Upper lobe of right lung (tissue), 1 donor: Measurements from ENCODE around the gene DGLUCY. TPM values are rescaled to one million over a fixed set of nuclear protein-coding genes. Genes with fewer than 3 reads are reported as not detected.

Source experiments
- ATAC-seq: fragments of 200-7000 bp; cut with Tn5 transposase; one replicate; pipeline ENCODE4 v1.9.1; 2020; ENCODE audit warnings: mild to moderate bottlenecking, moderate library complexity
- DNase-seq: peaks from one replicate; pipeline ENCODE4 v3.0.0-alpha.2; 2020
- H3K27ac ChIP-seq: fragments of 200-600 bp; one replicate; pipeline ENCODE4 v1.8.0; 2022
- H3K27me3 ChIP-seq: fragments of 200-600 bp; one replicate; pipeline ENCODE4 v1.8.0; 2022; ENCODE audit warnings: mild to moderate bottlenecking
- H3K36me3 ChIP-seq: fragments of 200-600 bp; one replicate; pipeline ENCODE4 v1.8.0; 2022
- H3K4me1 ChIP-seq: fragments of 200-600 bp; one replicate; pipeline ENCODE4 v1.8.0; 2022
- H3K4me3 ChIP-seq: fragments of 200-600 bp; one replicate; pipeline ENCODE4 v1.8.0; 2022; ENCODE audit warnings: mild to moderate bottlenecking
- H3K9me3 ChIP-seq: fragments of 200-600 bp; one replicate; pipeline ENCODE4 v1.8.0; 2022
- intact Hi-C: fragments of 100-400 bp; cut with DNase I; formaldehyde crosslinking; loops from one replicate; pipeline ENCODE4 v1.11.0; 2022
- total RNA-seq: library from RNA; stranded (reverse); fragmentation: NEBNext Ultra II Directional; extraction: Animal tissue kit (Norgen Biotek cat#: 25700); gene quantifications from one replicate; pipeline ENCODE4 v1.2.1, GENCODE V29; 2021
- TF ChIP-seq, protein P1 (sequence below): fragments of 200-600 bp; IDR thresholded peaks from one replicate; pipeline ENCODE4 v1.8.0; 2022; ENCODE audit warnings: antibody characterized with exemption
- donor health status: DM: no; HTN: yes; CAD: no; lungs with severe emphysema.

DGLUCY gene
- total RNA-seq, 1 donor from 2014 or later, result 77.6 TPM

DNA sequence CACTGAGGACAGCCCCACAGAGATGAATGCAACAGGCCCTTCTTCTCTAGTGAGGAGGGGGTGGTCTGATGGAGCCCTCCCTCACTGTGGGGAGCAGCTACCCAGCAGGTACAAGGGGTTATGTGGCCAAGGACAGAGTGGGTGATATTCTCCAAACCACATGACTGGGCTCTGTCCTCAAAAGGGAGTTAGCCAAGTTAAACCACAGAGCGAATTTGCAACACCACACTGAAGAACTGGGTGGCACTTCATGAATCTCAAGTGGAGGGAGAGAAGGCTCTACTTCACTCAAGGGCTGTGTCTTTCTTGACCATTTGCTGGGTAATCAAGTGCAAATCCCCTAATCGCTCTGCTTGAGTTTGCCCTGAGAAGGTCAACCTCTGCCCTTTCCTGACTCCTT lies 118.2 kb downstream of the DGLUCY start:
- DNase-seq (no peak), ATAC-seq (peak; percentile 64)
- H3K4me1 ChIP-seq, result peaks cover 30% of the 10 kb centered on the region
- peaks cover 3% of the 10 kb centered on the region for H3K36me3 ChIP-seq
- H3K9me3 ChIP-seq, result no peaks in the 10 kb centered on the region
- H3K27me3 ChIP-seq, result no peaks in the 10 kb centered on the region
- H3K27ac ChIP-seq, result peak overlapping the region; percentile 53
- H3K4me3 ChIP-seq, result no peak overlapping the region
- intact Hi-C loops, result no loop called here
- TF ChIP-seq, protein P1, sequence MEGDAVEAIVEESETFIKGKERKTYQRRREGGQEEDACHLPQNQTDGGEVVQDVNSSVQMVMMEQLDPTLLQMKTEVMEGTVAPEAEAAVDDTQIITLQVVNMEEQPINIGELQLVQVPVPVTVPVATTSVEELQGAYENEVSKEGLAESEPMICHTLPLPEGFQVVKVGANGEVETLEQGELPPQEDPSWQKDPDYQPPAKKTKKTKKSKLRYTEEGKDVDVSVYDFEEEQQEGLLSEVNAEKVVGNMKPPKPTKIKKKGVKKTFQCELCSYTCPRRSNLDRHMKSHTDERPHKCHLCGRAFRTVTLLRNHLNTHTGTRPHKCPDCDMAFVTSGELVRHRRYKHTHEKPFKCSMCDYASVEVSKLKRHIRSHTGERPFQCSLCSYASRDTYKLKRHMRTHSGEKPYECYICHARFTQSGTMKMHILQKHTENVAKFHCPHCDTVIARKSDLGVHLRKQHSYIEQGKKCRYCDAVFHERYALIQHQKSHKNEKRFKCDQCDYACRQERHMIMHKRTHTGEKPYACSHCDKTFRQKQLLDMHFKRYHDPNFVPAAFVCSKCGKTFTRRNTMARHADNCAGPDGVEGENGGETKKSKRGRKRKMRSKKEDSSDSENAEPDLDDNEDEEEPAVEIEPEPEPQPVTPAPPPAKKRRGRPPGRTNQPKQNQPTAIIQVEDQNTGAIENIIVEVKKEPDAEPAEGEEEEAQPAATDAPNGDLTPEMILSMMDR, result no peak

DNA sequence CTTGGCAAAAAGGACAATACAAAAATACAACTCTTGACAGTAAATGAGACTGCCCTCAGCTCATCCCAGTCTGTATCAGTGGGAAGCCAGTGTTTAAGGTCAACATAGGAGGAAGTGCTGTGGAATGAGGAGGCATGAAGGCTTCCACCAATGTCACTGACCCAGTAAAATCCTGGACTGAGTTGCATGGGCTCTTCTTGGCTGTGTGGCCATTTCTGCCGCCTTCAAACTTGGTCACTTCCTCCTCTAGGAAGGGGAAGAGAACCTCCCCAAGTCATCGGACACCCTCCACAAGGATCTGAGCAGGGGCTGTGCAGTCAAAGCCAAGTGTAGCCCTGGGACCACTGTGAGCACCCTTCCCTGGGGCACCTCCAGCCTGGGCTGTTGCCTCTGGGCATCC lies 118.7 kb downstream of the DGLUCY start:
- Histone ChIP-seq H3K36me3 (no peaks in the 10 kb centered on the region), H3K4me3 (no peak overlapping the region), H3K4me1 (peaks cover 34% of the 10 kb centered on the region), H3K27me3 (no peaks in the 10 kb centered on the region), H3K9me3 (no peaks in the 10 kb centered on the region), H3K27ac (peak overlapping the region; percentile 2)
- ATAC-seq, result peak; percentile 43
- DNase-seq, result no peak
- intact Hi-C loops, result no loop called here
- TF ChIP-seq, protein P1, result no peak

DNA sequence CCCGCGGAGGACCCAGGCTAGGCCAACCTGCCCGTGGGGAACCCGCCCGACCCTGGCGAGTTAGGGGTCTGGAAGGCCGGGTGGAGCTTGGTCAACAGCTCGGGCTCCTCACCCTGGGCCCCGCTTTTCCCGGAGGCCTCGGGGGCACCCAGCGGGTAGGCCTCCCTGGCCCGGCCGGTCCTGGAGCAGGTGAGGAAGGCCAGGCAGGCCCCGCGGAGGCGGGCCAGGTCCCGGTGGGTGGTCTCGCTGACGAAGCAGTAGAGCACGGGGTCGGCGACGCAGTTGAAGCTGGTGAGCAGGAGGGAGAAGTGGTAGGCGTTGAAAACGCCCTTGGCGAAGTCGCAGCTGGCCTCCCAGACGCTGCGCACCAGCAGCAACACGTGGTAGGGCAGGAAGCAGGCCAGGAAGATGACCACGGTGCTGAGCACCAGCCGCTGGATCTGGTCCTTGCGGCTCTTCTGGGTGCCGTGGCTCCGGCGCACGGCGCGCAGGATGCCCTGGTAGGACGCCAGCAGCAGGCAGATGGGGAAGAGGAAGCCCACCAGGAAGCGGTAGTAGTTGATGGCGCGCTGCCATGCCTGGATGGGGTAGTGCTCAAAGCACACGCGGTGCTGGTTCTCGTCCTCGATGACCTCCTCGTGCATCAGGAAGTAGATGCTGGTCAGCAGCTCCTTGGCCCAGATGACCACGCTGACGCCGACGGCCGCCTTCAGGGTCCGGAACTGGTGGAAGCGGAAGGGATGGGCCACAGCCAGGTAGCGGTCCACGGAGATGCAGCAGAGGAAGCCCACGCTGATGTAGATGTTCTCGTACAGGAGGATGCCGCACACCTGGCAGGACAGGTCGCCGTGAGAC lies 120.3 kb downstream of the DGLUCY start:
- no peak for DNase-seq
- H3K4me1 ChIP-seq, result peaks cover 42% of the 10 kb centered on the region
- no peak for ATAC-seq
- no peak overlapping the region for H3K4me3 ChIP-seq
- intact Hi-C loops, result no loop called here
- no peaks in the 10 kb centered on the region for H3K9me3 ChIP-seq
- H3K27ac ChIP-seq, result no peak overlapping the region
- no peaks in the 10 kb centered on the region for H3K36me3 ChIP-seq
- H3K27me3 ChIP-seq, result no peaks in the 10 kb centered on the region
- TF ChIP-seq, protein P1, result no peak

DNA sequence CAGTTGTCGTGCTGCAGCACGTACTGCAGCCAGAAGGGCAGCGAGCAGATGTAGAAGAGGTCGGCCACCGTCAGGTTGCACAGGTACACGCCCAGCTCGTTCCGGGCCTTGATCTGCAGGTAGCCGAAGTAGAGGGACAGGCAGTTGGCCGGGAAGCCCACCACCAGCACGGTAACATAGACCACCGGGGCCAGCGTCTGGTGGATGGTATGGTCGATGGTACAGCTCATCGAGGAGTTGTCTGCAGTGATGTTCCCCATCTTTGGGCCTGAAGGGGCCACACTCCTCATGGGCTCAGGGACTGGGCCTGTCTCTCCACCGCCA lies 120.9 kb downstream of the DGLUCY start:
- H3K36me3 ChIP-seq, result no peaks in the 10 kb centered on the region
- DNase-seq (no peak), ATAC-seq (no peak)
- H3K4me3 ChIP-seq, result no peak overlapping the region
- TF ChIP-seq, protein P1, result no peak
- no peak overlapping the region for H3K27ac ChIP-seq
- intact Hi-C loops, result no loop called here
- H3K27me3 ChIP-seq, result no peaks in the 10 kb centered on the region
- no peaks in the 10 kb centered on the region for H3K9me3 ChIP-seq
- H3K4me1 ChIP-seq, result peaks cover 36% of the 10 kb centered on the region

DNA sequence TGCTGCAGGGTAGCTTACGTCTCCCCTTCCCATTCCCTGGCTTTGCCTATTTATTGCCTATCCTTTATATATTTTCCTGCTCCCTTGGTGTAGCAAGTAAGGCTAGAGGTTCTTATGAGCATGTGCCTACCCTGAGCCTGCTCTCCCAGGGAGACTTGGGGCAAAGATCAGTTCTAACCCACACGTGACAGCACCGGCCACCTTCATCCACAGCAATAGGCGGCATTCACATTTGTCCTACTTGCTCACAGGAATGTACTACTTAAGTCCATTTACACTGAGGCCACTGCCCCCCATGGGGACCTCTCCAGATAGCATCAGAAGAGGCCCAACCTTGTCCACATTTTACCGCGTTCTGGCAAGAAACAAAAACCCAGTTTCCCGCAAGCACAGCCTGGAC lies 122.0 kb downstream of the DGLUCY start:
- Histone ChIP-seq H3K9me3 (no peaks in the 10 kb centered on the region), H3K27me3 (no peaks in the 10 kb centered on the region), H3K36me3 (no peaks in the 10 kb centered on the region), H3K4me3 (no peak overlapping the region), H3K4me1 (peaks cover 34% of the 10 kb centered on the region), H3K27ac (no peak overlapping the region)
- intact Hi-C loops, result no loop called here
- ATAC-seq (no peak), DNase-seq (no peak)
- TF ChIP-seq, protein P1, result no peak
